ENCODE results near the gene DAB1. TPM values are rescaled to one million over a fixed set of nuclear protein-coding genes. Genes with fewer than 3 reads are reported as not detected.

Gene DAB1
- 14.0 and 16.5 TPM in 2 replicates for total RNA-seq
- long read RNA-seq, partial matches to known transcripts, result 2 of 13 reads
- long read RNA-seq, other reads (novel, unspliced or antisense), result 11 of 13 reads

DNA sequence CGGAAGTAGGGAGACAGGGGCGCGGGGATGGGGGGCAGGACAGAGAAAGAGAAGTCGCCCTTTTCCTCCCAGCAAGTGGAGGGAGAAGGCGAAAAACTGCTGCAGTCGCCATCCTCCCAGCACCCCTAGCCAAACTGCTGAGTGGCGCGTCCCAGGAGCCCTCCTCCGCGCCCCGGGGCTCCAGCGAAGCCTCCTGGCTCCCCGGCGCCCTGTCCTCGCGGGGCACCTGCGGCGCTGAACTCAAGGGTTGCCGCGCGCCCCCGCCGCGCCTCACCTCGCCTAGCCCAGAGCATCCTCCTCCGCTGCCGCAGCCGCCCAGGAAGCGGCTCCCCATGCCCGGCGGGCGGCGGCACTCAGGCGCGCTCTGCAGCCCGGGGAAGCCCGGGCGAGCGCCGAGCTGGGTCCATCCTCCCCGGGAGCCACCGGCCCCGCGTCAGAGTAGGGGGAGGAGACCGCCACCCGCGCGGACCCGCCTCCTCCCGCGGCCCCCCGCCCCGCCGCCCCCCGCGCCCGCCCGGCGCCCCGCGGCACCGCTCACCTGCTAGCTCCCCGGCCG is at the start of gene DAB1:
Gene DAB1 (minus strand): TSS at position 405 of the 556 bp plus-strand sequence. CDS start 133,030 bp downstream, outside the sequence.
- DNase-seq (ENCODE audit: low read depth, low spot score), result peak; percentile 20
- TF ChIP-seq, protein P1, sequence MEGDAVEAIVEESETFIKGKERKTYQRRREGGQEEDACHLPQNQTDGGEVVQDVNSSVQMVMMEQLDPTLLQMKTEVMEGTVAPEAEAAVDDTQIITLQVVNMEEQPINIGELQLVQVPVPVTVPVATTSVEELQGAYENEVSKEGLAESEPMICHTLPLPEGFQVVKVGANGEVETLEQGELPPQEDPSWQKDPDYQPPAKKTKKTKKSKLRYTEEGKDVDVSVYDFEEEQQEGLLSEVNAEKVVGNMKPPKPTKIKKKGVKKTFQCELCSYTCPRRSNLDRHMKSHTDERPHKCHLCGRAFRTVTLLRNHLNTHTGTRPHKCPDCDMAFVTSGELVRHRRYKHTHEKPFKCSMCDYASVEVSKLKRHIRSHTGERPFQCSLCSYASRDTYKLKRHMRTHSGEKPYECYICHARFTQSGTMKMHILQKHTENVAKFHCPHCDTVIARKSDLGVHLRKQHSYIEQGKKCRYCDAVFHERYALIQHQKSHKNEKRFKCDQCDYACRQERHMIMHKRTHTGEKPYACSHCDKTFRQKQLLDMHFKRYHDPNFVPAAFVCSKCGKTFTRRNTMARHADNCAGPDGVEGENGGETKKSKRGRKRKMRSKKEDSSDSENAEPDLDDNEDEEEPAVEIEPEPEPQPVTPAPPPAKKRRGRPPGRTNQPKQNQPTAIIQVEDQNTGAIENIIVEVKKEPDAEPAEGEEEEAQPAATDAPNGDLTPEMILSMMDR (conservative IDR thresholded peaks at IDR 0.05), result no peak
- Mint-ChIP-seq H3K4me3 (peak within 1 kb of the TSS; percentile 93), H3K27me3 (ENCODE audit: low read depth) (peaks cover 21% of the 10 kb centered on the region), H3K9me3 (no peaks in the 10 kb centered on the region), H3K36me3 (ENCODE audit: low read depth) (no peaks in the 10 kb centered on the region), H3K4me1 (peaks cover 26% of the 10 kb centered on the region), H3K27ac (ENCODE audit: unreplicated experiment) (peak within 1 kb of the TSS; percentile 88)

DNA sequence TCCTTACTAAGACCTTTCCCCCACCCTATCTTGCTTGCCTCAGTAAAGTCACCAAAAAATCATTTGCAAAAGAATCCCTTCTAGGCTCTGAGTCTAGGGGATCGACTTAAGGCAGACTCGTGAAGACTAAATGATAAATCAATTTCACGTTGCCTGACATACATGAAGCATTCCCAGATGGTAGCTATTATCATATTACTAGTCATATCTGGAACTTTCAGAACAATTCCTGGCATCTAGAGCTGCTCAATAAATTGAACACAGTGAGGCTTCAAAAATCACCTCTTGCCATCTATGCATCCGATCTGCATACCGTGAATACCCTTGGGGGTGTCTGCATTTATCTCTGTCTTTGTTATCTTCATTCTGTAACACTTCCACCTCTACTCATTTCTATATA is 49.6 kb upstream of the DAB1 start:
- Mint-ChIP-seq H3K9me3 (peaks cover 10% of the 10 kb centered on the region), H3K27me3 (ENCODE audit: low read depth) (no peaks in the 10 kb centered on the region)
- DNase-seq (ENCODE audit: low read depth, low spot score), result no peak

DNA sequence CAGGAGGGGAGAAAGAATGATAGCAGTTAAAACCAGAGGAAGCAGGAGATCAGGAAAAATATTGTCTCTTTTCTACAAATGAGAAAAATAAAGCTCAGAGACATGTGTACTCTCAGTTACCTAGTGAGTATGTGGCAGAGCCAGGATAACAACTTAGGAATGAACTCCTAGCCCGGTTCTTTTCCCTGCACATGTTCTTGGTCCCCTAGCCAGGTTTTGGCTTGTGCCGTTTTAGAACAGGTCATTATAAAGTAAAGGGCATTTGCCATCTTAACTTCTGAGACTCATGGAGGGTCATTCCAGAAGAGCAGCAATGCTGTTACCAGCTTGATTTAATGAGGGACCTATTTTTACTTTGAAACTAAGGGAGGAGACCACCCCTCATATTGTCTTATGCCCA is 48.1 kb upstream of the DAB1 start:
- H3K9me3 Mint-ChIP-seq, result peaks cover 10% of the 10 kb centered on the region
- no peaks in the 10 kb centered on the region for H3K27me3 Mint-ChIP-seq (ENCODE audit: low read depth)
- no peak for DNase-seq (ENCODE audit: low read depth, low spot score)
- TF ChIP-seq, protein P1 (conservative IDR thresholded peaks at IDR 0.05), result no peak
- peaks cover 8% of the 10 kb centered on the region for H3K36me3 Mint-ChIP-seq (ENCODE audit: low read depth)
- H3K4me3 Mint-ChIP-seq, result no peak overlapping the region
- no peak overlapping the region for H3K27ac Mint-ChIP-seq (ENCODE audit: unreplicated experiment)
- H3K4me1 Mint-ChIP-seq, result peaks cover 4% of the 10 kb centered on the region

More for the DNA sequence above, 49.6 kb upstream of the DAB1 start:
- TF ChIP-seq, protein P1 (conservative IDR thresholded peaks at IDR 0.05), result no peak
- H3K4me1 Mint-ChIP-seq, result peaks cover 4% of the 10 kb centered on the region
- H3K36me3 Mint-ChIP-seq (ENCODE audit: low read depth), result peaks cover 8% of the 10 kb centered on the region
- no peak overlapping the region for H3K4me3 Mint-ChIP-seq
- no peak overlapping the region for H3K27ac Mint-ChIP-seq (ENCODE audit: unreplicated experiment)

DNA sequence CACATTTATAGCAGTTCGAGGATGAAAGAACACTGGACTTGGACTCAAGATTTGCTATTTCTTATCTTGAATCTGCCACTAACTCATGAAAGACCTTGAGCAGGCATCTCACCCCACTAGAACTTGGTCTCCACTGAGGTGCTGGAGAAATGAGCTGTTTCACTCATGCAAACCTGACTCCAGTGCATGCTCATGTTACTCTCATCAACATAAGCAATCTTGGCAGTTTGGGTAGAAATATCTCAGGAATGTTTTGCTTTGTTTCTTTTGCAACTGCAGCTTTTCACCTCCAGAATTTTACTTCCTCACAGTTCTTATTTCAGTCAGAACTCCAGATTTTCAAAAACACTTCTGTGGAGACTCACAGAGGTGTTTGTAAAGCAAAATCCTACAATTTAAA is 46.2 kb upstream of the DAB1 start:
- no peak overlapping the region for H3K27ac Mint-ChIP-seq (ENCODE audit: unreplicated experiment)
- H3K4me1 Mint-ChIP-seq, result peaks cover 6% of the 10 kb centered on the region
- TF ChIP-seq, protein P1 (conservative IDR thresholded peaks at IDR 0.05), result no peak
- no peak for DNase-seq (ENCODE audit: low read depth, low spot score)
- H3K36me3 Mint-ChIP-seq (ENCODE audit: low read depth), result peaks cover 8% of the 10 kb centered on the region
- no peaks in the 10 kb centered on the region for H3K27me3 Mint-ChIP-seq (ENCODE audit: low read depth)
- H3K9me3 Mint-ChIP-seq, result peaks cover 10% of the 10 kb centered on the region
- H3K4me3 Mint-ChIP-seq, result no peak overlapping the region

DNA sequence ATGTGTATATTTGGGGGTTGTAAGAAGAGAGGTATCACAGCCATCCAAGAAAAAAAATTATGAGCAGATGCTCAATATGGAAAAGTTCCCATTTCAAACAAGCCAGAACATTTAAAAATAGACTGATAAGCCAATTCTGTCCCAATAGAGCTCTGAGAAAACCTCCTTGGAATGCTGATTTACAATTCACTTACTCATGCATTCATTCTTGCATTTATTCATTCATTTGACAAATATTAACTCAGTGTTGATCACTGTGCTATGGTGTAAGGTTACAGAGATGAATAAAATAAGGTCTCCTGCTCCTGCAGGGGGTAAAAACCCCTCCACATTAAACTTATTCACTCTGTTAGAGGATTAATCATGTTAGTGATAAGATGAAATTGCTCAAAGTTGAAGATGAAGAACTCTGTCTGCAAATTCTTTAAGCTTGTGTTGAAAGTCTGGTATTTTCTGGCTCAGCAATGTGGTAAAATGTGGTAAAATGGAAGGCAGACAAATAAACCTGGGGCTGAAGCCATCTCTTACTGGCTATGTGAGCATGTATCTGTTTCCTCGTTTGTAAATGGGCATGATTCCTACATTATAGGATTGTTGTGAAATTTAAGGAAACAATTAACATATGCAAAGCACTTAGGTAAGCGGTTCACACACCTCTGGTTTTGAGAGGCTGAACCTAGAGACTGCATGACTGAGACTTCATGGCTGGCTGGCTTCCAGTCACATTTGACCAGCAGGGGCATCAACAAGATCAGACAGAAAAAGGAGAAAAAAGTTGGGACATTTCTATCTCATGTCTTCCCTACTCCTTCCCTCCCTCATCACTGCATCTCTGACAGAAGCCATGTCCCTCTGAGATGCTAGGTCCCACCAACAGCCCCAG is 45.0 kb upstream of the DAB1 start:
- H3K4me3 Mint-ChIP-seq, result no peak overlapping the region
- H3K27ac Mint-ChIP-seq (ENCODE audit: unreplicated experiment), result no peak overlapping the region
- H3K4me1 Mint-ChIP-seq, result peaks cover 6% of the 10 kb centered on the region
- no peaks in the 10 kb centered on the region for H3K27me3 Mint-ChIP-seq (ENCODE audit: low read depth)
- no peak for DNase-seq (ENCODE audit: low read depth, low spot score)
- H3K36me3 Mint-ChIP-seq (ENCODE audit: low read depth), result peaks cover 8% of the 10 kb centered on the region
- H3K9me3 Mint-ChIP-seq, result peaks cover 10% of the 10 kb centered on the region
- TF ChIP-seq, protein P1 (conservative IDR thresholded peaks at IDR 0.05), result no peak
